ENCODE measurements around the gene PI16. TPM values are rescaled to one million over a fixed set of nuclear protein-coding genes. Genes with fewer than 3 reads are reported as not detected.

PI16 gene
- total RNA-seq, 1 donor from 2014 or later = not detected

DNA sequence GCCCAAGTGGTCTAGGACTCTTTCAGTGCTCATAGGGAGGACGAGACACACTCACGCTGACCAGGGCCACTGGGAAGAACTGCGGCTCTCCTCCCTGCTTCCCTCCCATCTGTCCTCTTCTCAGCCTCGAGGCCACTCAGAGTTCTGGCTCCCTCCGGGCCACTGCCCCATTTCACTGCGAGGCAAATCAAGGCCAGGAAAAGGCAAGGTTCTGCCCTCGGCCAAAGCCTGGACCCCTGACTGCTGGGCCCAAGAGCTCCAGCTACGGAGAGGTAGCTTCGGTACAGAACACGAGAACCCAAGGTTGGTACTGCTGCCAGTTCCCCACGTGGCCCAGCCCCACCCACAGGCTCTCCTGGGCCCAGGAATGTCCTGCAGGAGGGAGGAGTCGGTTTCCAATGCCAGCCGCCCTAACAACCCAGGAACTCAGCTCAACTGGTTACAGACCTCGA is 14.7 kb downstream of the PI16 start:
- Mint-ChIP-seq H3K27me3 (ENCODE audit: unreplicated experiment) (no peaks in the 10 kb centered on the region), H3K27ac (ENCODE audit: unreplicated experiment) (no peak overlapping the region), H3K9me3 (ENCODE audit: unreplicated experiment) (no peaks in the 10 kb centered on the region), H3K4me3 (ENCODE audit: unreplicated experiment) (no peak overlapping the region), H3K36me3 (ENCODE audit: unreplicated experiment) (peaks cover 49% of the 10 kb centered on the region), H3K4me1 (ENCODE audit: unreplicated experiment) (peaks cover 6% of the 10 kb centered on the region)
- TF ChIP-seq, protein P1, sequence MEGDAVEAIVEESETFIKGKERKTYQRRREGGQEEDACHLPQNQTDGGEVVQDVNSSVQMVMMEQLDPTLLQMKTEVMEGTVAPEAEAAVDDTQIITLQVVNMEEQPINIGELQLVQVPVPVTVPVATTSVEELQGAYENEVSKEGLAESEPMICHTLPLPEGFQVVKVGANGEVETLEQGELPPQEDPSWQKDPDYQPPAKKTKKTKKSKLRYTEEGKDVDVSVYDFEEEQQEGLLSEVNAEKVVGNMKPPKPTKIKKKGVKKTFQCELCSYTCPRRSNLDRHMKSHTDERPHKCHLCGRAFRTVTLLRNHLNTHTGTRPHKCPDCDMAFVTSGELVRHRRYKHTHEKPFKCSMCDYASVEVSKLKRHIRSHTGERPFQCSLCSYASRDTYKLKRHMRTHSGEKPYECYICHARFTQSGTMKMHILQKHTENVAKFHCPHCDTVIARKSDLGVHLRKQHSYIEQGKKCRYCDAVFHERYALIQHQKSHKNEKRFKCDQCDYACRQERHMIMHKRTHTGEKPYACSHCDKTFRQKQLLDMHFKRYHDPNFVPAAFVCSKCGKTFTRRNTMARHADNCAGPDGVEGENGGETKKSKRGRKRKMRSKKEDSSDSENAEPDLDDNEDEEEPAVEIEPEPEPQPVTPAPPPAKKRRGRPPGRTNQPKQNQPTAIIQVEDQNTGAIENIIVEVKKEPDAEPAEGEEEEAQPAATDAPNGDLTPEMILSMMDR (IDR thresholded peaks at IDR 0.05) = no peak
- no peak for DNase-seq (ENCODE audit: extremely low spot score, unreplicated experiment)

DNA sequence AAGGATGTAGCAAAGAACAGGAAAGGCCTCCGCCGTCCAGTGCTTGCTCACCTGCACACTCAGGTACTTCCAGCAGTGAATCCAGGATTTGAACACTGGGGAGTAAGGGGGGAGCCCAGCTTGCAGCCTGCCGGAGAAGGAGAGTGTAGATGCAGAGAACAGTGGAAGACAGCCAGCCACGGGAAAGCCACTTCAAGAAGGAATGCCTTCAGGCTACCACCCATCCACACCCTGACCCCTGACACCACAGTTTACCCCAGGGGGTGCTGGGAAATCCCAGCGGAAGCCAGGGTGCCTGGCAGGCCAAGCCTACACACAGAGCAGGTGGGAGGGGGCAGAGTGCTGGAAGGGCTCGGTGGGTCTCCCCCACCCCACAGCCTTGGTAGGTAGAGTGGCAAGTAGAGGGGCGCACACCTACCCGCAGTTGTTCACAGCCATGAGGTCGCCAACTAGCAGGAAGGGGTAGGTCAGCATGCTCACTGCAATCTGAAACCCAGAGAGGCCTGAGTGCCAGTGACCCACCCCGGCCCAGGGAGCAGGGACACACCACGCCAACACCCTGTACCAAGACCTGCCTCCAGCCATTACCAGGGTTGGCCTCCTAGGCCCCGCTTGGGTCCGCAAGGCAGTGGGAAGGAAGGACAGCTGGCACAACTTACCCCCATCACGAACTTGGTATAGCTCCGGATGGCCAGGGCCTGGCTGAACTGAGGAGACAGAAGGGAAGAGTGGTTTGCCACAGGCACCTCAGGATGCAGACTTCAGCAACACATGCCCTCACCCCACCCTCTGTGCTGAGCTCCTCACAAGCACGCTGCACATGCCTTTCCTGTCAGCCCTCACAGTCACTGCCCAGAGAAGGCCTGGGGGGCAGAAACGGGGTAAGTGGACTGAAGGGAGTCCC is 15.7 kb downstream of the PI16 start:
- H3K27ac Mint-ChIP-seq (ENCODE audit: unreplicated experiment) = no peak overlapping the region
- DNase-seq (ENCODE audit: extremely low spot score, unreplicated experiment) = no peak
- peaks cover 6% of the 10 kb centered on the region for H3K4me1 Mint-ChIP-seq (ENCODE audit: unreplicated experiment)
- no peaks in the 10 kb centered on the region for H3K9me3 Mint-ChIP-seq (ENCODE audit: unreplicated experiment)
- no peaks in the 10 kb centered on the region for H3K27me3 Mint-ChIP-seq (ENCODE audit: unreplicated experiment)
- no peak overlapping the region for H3K4me3 Mint-ChIP-seq (ENCODE audit: unreplicated experiment)
- TF ChIP-seq, protein P1 (IDR thresholded peaks at IDR 0.05) = no peak
- peaks cover 56% of the 10 kb centered on the region for H3K36me3 Mint-ChIP-seq (ENCODE audit: unreplicated experiment)

DNA sequence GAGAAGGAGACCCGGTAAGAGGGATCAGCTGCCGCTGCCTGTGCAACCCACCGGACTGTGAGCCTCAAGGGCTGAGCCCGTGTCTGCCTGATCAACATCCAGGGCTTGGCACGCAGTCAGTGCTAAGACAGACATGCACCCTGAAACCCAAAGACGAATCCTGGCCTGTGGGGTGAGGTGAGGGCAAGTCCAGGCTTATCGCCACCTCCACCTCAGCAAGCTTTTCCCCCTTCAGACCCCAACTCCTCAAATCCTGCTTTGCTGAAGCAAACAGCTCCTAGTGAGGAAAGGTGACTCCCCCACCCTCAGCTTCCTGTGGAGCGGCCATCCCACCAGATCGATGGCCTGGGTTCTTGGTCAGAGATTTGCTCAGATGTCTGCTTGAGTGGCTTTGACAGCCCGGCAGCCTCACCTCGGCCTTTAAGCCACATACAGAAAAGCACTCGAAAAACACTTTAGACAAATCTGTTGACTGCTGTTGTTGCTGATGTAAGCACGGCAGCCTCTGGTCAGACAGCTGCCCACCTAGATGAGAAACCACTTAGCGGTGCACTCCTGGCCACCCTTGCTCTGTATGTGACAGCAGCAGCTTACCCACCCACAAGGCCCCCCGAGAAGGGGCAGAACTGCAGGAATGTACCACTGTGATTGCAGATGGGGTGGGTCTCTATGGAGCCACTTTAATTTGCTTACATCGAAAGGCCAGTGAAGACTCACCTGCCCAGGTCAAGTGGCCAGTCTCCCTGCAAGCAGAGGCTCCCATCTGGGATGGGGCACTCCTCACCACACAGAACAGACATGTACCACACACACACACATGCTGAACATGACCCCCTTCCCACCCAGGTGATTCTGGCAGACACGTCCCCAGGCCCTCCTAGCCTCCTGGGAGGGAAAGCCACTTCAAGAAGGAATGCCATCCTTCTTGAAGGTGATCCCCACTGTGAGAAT is 16.6 kb downstream of the PI16 start:
- no peaks in the 10 kb centered on the region for H3K9me3 Mint-ChIP-seq (ENCODE audit: unreplicated experiment)
- H3K36me3 Mint-ChIP-seq (ENCODE audit: unreplicated experiment) = peaks cover 63% of the 10 kb centered on the region
- no peak overlapping the region for H3K27ac Mint-ChIP-seq (ENCODE audit: unreplicated experiment)
- TF ChIP-seq, protein P1 (IDR thresholded peaks at IDR 0.05) = no peak
- peaks cover 6% of the 10 kb centered on the region for H3K4me1 Mint-ChIP-seq (ENCODE audit: unreplicated experiment)
- no peaks in the 10 kb centered on the region for H3K27me3 Mint-ChIP-seq (ENCODE audit: unreplicated experiment)
- no peak for DNase-seq (ENCODE audit: extremely low spot score, unreplicated experiment)
- no peak overlapping the region for H3K4me3 Mint-ChIP-seq (ENCODE audit: unreplicated experiment)

DNA sequence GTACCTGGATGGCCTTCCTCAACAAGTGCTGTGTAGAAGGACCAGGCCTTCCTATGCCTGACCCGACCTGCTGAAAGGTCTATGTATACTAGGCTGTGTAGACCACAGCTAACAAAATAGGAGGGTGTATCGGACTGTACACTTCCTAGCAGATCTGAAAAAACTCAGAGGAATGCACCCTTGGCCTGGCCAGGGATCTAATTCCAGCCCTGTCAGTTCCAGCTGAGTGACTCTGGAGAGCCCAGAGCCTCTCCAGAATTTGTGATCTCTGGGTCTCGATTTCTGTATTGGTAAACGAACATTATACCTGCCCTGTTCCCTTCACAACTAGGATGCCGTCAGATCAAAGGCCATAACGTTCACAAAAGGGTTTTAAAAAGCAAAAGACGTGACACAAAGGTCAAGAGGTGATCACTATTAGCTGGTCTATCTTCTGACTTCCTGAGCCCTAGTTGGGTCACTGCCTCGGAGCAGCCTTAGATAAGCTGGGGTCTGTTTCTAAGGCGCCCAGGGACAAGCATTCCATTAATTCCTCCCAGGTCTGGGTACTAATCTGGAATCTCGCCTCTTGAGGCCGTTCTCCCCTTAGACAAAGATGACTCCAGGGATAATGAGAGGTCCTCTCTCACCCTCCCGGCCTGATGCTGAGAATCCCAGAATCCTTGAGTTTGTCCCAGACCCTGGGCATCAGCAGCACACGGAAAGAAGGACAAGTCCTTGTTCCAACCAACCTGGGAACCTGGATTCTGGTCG is 17.6 kb downstream of the PI16 start:
- no peak overlapping the region for H3K27ac Mint-ChIP-seq (ENCODE audit: unreplicated experiment)
- no peak for DNase-seq (ENCODE audit: extremely low spot score, unreplicated experiment)
- TF ChIP-seq, protein P1 (IDR thresholded peaks at IDR 0.05) = no peak
- no peaks in the 10 kb centered on the region for H3K27me3 Mint-ChIP-seq (ENCODE audit: unreplicated experiment)
- peaks cover 6% of the 10 kb centered on the region for H3K4me1 Mint-ChIP-seq (ENCODE audit: unreplicated experiment)
- peaks cover 65% of the 10 kb centered on the region for H3K36me3 Mint-ChIP-seq (ENCODE audit: unreplicated experiment)
- H3K4me3 Mint-ChIP-seq (ENCODE audit: unreplicated experiment) = no peak overlapping the region
- no peaks in the 10 kb centered on the region for H3K9me3 Mint-ChIP-seq (ENCODE audit: unreplicated experiment)

All from osteocyte (in vitro differentiated cells).